OCI-LY3 (cell line): Measurements from ENCODE around the gene EPN3.

Experiments used
- CTCF ChIP-seq: fragments of 200-600, 300-600 bp; sonication (generic); IDR thresholded peaks from 2 replicates; pipeline ENCODE4 v1.5.1; 2014; ENCODE audit warnings: antibody characterized with exemption, low read length, low read depth
- EZH2phosphoT487 ChIP-seq: fragments of 200-600 bp; shearing (Covaris generic); IDR thresholded peaks from 2 replicates; pipeline ENCODE4 v1.6.1; 2018; ENCODE audit warnings: antibody characterized with exemption, mixed run types, low read depth

GRCh38 chr17:50561746-50562141 is 29.2 kb downstream of the EPN3 start:
- TF ChIP-seq CTCF (no peak), EZH2phosphoT487 (no peak)
